Measurements from ENCODE around the gene TRIM47. TPM values are rescaled to one million over a fixed set of nuclear protein-coding genes. Genes with fewer than 3 reads are reported as not detected.
A peak's percentile ranks its signal among the peaks of the same experiment; 100 is the strongest.

Gene TRIM47
- total and polyA plus RNA-seq, 2 of the 13 experiments (the other 11 are each of a cell fraction or from before 2014, with no cell fraction given), result 33.5 to 82.0 TPM

DNA sequence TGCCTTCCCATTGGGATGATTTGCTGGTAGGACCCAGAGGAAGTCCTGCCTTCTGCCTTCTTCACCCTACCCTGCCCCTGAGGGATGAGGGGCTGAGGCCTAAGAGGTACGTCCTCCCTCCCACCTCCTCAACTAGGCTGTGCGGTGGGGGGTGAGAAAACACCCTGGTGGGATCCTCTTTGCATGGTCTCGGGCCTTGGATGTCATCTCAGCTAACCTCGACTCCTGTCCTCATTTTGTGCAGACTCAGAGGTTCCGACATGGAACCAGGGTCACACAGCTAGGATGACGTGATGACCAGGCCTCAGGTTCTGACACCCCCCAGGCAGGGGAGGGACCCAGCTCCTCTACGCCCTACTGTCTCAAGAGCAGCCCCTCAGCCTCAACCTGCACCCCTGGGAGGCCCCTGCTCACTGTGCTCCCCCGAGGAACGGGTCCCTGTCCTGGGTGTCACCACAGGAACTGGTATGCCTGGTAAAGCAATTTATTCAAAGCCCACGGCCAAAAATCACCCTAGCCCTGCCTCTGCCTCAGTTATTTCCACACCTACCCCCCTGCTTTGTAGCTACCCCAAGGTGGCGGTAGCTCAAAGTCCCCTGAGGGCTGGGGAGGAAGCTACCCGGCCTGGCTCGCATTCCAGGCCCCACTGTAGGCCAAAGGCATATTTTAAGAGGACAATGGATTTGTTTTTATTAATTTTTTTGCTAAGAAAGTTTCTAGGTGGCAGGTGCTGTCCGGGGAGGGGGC is 51.6 kb downstream of the TRIM47 start (continued):
- TF ChIP-seq, protein P1, sequence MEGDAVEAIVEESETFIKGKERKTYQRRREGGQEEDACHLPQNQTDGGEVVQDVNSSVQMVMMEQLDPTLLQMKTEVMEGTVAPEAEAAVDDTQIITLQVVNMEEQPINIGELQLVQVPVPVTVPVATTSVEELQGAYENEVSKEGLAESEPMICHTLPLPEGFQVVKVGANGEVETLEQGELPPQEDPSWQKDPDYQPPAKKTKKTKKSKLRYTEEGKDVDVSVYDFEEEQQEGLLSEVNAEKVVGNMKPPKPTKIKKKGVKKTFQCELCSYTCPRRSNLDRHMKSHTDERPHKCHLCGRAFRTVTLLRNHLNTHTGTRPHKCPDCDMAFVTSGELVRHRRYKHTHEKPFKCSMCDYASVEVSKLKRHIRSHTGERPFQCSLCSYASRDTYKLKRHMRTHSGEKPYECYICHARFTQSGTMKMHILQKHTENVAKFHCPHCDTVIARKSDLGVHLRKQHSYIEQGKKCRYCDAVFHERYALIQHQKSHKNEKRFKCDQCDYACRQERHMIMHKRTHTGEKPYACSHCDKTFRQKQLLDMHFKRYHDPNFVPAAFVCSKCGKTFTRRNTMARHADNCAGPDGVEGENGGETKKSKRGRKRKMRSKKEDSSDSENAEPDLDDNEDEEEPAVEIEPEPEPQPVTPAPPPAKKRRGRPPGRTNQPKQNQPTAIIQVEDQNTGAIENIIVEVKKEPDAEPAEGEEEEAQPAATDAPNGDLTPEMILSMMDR (CRISPR knock-in tag; IDR thresholded peaks at IDR 0.05), result peak; percentile 45
- TF ChIP-seq, protein P2, sequence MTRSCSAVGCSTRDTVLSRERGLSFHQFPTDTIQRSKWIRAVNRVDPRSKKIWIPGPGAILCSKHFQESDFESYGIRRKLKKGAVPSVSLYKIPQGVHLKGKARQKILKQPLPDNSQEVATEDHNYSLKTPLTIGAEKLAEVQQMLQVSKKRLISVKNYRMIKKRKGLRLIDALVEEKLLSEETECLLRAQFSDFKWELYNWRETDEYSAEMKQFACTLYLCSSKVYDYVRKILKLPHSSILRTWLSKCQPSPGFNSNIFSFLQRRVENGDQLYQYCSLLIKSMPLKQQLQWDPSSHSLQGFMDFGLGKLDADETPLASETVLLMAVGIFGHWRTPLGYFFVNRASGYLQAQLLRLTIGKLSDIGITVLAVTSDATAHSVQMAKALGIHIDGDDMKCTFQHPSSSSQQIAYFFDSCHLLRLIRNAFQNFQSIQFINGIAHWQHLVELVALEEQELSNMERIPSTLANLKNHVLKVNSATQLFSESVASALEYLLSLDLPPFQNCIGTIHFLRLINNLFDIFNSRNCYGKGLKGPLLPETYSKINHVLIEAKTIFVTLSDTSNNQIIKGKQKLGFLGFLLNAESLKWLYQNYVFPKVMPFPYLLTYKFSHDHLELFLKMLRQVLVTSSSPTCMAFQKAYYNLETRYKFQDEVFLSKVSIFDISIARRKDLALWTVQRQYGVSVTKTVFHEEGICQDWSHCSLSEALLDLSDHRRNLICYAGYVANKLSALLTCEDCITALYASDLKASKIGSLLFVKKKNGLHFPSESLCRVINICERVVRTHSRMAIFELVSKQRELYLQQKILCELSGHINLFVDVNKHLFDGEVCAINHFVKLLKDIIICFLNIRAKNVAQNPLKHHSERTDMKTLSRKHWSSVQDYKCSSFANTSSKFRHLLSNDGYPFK (CRISPR knock-in tag; IDR thresholded peaks at IDR 0.05; ENCODE audit: borderline replicate concordance), result peak; percentile 17; the same call in 1 of the 2 replicates
- TF ChIP-seq, protein P3, sequence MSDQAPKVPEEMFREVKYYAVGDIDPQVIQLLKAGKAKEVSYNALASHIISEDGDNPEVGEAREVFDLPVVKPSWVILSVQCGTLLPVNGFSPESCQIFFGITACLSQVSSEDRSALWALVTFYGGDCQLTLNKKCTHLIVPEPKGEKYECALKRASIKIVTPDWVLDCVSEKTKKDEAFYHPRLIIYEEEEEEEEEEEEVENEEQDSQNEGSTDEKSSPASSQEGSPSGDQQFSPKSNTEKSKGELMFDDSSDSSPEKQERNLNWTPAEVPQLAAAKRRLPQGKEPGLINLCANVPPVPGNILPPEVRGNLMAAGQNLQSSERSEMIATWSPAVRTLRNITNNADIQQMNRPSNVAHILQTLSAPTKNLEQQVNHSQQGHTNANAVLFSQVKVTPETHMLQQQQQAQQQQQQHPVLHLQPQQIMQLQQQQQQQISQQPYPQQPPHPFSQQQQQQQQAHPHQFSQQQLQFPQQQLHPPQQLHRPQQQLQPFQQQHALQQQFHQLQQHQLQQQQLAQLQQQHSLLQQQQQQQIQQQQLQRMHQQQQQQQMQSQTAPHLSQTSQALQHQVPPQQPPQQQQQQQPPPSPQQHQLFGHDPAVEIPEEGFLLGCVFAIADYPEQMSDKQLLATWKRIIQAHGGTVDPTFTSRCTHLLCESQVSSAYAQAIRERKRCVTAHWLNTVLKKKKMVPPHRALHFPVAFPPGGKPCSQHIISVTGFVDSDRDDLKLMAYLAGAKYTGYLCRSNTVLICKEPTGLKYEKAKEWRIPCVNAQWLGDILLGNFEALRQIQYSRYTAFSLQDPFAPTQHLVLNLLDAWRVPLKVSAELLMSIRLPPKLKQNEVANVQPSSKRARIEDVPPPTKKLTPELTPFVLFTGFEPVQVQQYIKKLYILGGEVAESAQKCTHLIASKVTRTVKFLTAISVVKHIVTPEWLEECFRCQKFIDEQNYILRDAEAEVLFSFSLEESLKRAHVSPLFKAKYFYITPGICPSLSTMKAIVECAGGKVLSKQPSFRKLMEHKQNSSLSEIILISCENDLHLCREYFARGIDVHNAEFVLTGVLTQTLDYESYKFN (CRISPR knock-in tag; conservative IDR thresholded peaks at IDR 0.05), result peak; percentile 43; the same call in 1 of the 2 replicates
- TF ChIP-seq ZMYM4 (CRISPR knock-in tag; IDR thresholded peaks at IDR 0.05) (0 out of 2 replicates have a peak, but pooled peaks have one; percentile 12), ZNF703 (CRISPR knock-in tag; IDR thresholded peaks at IDR 0.05; ENCODE audit: borderline replicate concordance) (peak; percentile 50; the same call in 1 of the 2 replicates), ZFP1 (CRISPR knock-in tag; IDR thresholded peaks at IDR 0.05) (no peak), HNF4G (IDR thresholded peaks at IDR 0.05; ENCODE audit: borderline replicate concordance, low read depth, low read length) (peak; percentile 13; the same call in 1 of the 2 replicates), HNF4G (CRISPR knock-in tag; IDR thresholded peaks at IDR 0.05; ENCODE audit: borderline replicate concordance, low read depth) (no peak), ZNF749 (CRISPR knock-in tag; IDR thresholded peaks at IDR 0.05; ENCODE audit: borderline replicate concordance) (no peak), FLYWCH1 (CRISPR knock-in tag; IDR thresholded peaks at IDR 0.05) (0 out of 2 replicates have a peak, but pooled peaks have one; percentile 21), HOXA9 (CRISPR knock-in tag; IDR thresholded peaks at IDR 0.05; ENCODE audit: borderline replicate concordance) (no peak), ZNF138 (CRISPR knock-in tag; IDR thresholded peaks at IDR 0.05; ENCODE audit: low read depth) (0 out of 2 replicates have a peak, but pooled peaks have one; percentile 30), SALL1 (CRISPR knock-in tag; IDR thresholded peaks at IDR 0.05) (peak; percentile 64), HNF4A (CRISPR knock-in tag; IDR thresholded peaks at IDR 0.05) (peak; percentile 69)
- TF ChIP-seq, protein P4, sequence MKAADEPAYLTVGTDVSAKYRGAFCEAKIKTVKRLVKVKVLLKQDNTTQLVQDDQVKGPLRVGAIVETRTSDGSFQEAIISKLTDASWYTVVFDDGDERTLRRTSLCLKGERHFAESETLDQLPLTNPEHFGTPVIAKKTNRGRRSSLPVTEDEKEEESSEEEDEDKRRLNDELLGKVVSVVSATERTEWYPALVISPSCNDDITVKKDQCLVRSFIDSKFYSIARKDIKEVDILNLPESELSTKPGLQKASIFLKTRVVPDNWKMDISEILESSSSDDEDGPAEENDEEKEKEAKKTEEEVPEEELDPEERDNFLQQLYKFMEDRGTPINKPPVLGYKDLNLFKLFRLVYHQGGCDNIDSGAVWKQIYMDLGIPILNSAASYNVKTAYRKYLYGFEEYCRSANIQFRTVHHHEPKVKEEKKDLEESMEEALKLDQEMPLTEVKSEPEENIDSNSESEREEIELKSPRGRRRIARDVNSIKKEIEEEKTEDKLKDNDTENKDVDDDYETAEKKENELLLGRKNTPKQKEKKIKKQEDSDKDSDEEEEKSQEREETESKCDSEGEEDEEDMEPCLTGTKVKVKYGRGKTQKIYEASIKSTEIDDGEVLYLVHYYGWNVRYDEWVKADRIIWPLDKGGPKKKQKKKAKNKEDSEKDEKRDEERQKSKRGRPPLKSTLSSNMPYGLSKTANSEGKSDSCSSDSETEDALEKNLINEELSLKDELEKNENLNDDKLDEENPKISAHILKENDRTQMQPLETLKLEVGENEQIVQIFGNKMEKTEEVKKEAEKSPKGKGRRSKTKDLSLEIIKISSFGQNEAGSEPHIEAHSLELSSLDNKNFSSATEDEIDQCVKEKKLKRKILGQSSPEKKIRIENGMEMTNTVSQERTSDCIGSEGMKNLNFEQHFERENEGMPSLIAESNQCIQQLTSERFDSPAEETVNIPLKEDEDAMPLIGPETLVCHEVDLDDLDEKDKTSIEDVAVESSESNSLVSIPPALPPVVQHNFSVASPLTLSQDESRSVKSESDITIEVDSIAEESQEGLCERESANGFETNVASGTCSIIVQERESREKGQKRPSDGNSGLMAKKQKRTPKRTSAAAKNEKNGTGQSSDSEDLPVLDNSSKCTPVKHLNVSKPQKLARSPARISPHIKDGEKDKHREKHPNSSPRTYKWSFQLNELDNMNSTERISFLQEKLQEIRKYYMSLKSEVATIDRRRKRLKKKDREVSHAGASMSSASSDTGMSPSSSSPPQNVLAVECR (CRISPR knock-in tag; IDR thresholded peaks at IDR 0.05; ENCODE audit: borderline replicate concordance), result peak; percentile 46; the same call in 1 of the 2 replicates

Data from HepG2 (cell line).